H9 (cell line): Measurements from ENCODE around the gene PLA2G2E. TPM values are rescaled to one million over a fixed set of nuclear protein-coding genes. Genes with fewer than 3 reads are reported as not detected.

ENCODE experiments used
- DNase-seq: peaks from one replicate; pipeline ENCODE4 v3.0.0-alpha.2; 2017
- H2AFZ ChIP-seq: one replicate; pipeline ENCODE4 v1.6.1; 2013; ENCODE audit warnings: mild to moderate bottlenecking, low read length, control low read depth, moderate library complexity
- H2AK5ac ChIP-seq: 2 replicates; pipeline ENCODE4 v1.6.1; 2013; ENCODE audit warnings: low read length, control low read depth, mixed read lengths; ENCODE audit not compliant: insufficient read length
- H2BK120ac ChIP-seq: one replicate; pipeline ENCODE4 v1.6.1; 2013; ENCODE audit warnings: low read depth, mild to moderate bottlenecking, low read length, control low read depth, inconsistent platforms; ENCODE audit not compliant: poor library complexity, severe bottlenecking
- H2BK12ac ChIP-seq: 2 replicates; pipeline ENCODE4 v1.6.1; 2013; ENCODE audit warnings: low read length, control low read depth, mixed read lengths, low read depth; ENCODE audit not compliant: insufficient read length
- H2BK15ac ChIP-seq: 2 replicates; pipeline ENCODE4 v1.6.1; 2013; ENCODE audit warnings: low read depth, low read length, control low read depth
- H2BK20ac ChIP-seq: one replicate; pipeline ENCODE4 v1.6.1; 2013; ENCODE audit warnings: low read depth, mild to moderate bottlenecking, low read length, control low read depth, inconsistent platforms; ENCODE audit not compliant: poor library complexity, severe bottlenecking
- H2BK5ac ChIP-seq: 2 replicates; pipeline ENCODE4 v1.6.1; 2013; ENCODE audit warnings: low read length, control low read depth, mixed read lengths; ENCODE audit not compliant: insufficient read length
- H3K14ac ChIP-seq: 2 replicates; pipeline ENCODE4 v1.6.1; 2013; ENCODE audit warnings: low read length, control low read depth; ENCODE audit not compliant: insufficient read depth
- H3K18ac ChIP-seq: 2 replicates; pipeline ENCODE4 v1.6.1; 2013; ENCODE audit warnings: low read depth, mild to moderate bottlenecking, mixed read lengths, low read length, control low read depth; ENCODE audit not compliant: insufficient read length
- H3K23ac ChIP-seq: 2 replicates; pipeline ENCODE4 v1.6.1; 2013; ENCODE audit warnings: low read length, control low read depth, mixed read lengths, low read depth; ENCODE audit not compliant: insufficient read length
- H3K23me2 ChIP-seq: 2 replicates; pipeline ENCODE4 v1.6.1; 2013; ENCODE audit warnings: low read depth, mild to moderate bottlenecking, mixed read lengths, low read length, control low read depth; ENCODE audit not compliant: insufficient read length, poor library complexity, severe bottlenecking
- H3K27ac ChIP-seq: 2 replicates; pipeline ENCODE4 v1.5.1; 2013; ENCODE audit warnings: low read length, control low read depth, mixed read lengths, low read depth; ENCODE audit not compliant: insufficient read length
- H3K27me3 ChIP-seq: 2 replicates; pipeline ENCODE4 v1.6.1; 2013; ENCODE audit warnings: low read length, control low read depth, inconsistent platforms; ENCODE audit not compliant: insufficient read depth
- H3K4ac ChIP-seq: 2 replicates; pipeline ENCODE4 v1.6.1; 2013; ENCODE audit warnings: low read depth, mild to moderate bottlenecking, control low read depth, inconsistent platforms, low read length, moderate library complexity
- H3K4me1 ChIP-seq: 2 replicates; pipeline ENCODE4 v1.6.1; 2013; ENCODE audit warnings: low read length, control low read depth, inconsistent platforms; ENCODE audit not compliant: insufficient read depth
- H3K4me2 ChIP-seq: 2 replicates; pipeline ENCODE4 v1.6.1; 2013; ENCODE audit warnings: low read length, control low read depth, mixed read lengths; ENCODE audit not compliant: insufficient read length, insufficient read depth
- H3K56ac ChIP-seq: 2 replicates; pipeline ENCODE4 v1.6.1; 2013; ENCODE audit warnings: low read depth, mild to moderate bottlenecking, mixed read lengths, low read length, control low read depth; ENCODE audit not compliant: insufficient read length
- H3K79me1 ChIP-seq: 2 replicates; pipeline ENCODE4 v1.6.1; 2013; ENCODE audit warnings: low read depth, mild to moderate bottlenecking, moderate library complexity, low read length, control low read depth, inconsistent platforms; ENCODE audit not compliant: insufficient read depth, poor library complexity, severe bottlenecking
- H3K79me2 ChIP-seq: 2 replicates; pipeline ENCODE4 v1.6.1; 2013; ENCODE audit warnings: low read length, control low read depth, inconsistent platforms; ENCODE audit not compliant: insufficient read depth
- H3K9ac ChIP-seq: 2 replicates; pipeline ENCODE4 v1.6.1; 2013; ENCODE audit warnings: low read length, control low read depth, mixed read lengths; ENCODE audit not compliant: insufficient read length; ENCODE audit errors: extremely low read depth
- H3K9me3 ChIP-seq: one replicate; pipeline ENCODE4 v1.6.1; 2013; ENCODE audit warnings: low read depth, low read length, inconsistent platforms; ENCODE audit not compliant: control insufficient read depth
- H3T11ph ChIP-seq: one replicate; pipeline ENCODE4 v1.6.1; 2013; ENCODE audit warnings: mild to moderate bottlenecking, low read length, control low read depth, inconsistent platforms
- H4K20me1 ChIP-seq: one replicate; pipeline ENCODE4 v1.6.1; 2013; ENCODE audit not compliant: control insufficient read depth, insufficient read length, insufficient read depth
- H4K5ac ChIP-seq: 2 replicates; pipeline ENCODE4 v1.6.1; 2013; ENCODE audit warnings: low read depth, mild to moderate bottlenecking, mixed read lengths, low read length, control low read depth; ENCODE audit not compliant: insufficient read length
- H4K8ac ChIP-seq: replicated peaks from 2 replicates; pipeline ENCODE4 v1.6.1; 2013; ENCODE audit warnings: low read length, control low read depth, mixed read lengths, low read depth; ENCODE audit not compliant: insufficient read length
- H4K91ac ChIP-seq: 2 replicates; pipeline ENCODE4 v1.6.1; 2013; ENCODE audit warnings: low read depth, mild to moderate bottlenecking, moderate library complexity, mixed read lengths, low read length, control low read depth; ENCODE audit not compliant: insufficient read length
- H3K27ac Mint-ChIP-seq, 3 experiments: 2 replicates in 2 of 3; 3 replicates in 1 of 3; pipeline ENCODE4 v1.8.0; 2020 to 2021; ENCODE audit warnings: mixed read lengths in 3 of 3, mild to moderate bottlenecking in 1 of 3, moderate library complexity in 1 of 3
- H3K27me3 Mint-ChIP-seq: 2 replicates; pipeline ENCODE4 v1.8.0; 2021; ENCODE audit warnings: low read depth, mild to moderate bottlenecking, moderate library complexity, mixed read lengths
- H3K36me3 Mint-ChIP-seq, 3 experiments: 2 replicates in 2 of 3; 3 replicates in 1 of 3; pipeline ENCODE4 v1.8.0; 2020 to 2021; ENCODE audit warnings: low read depth in 3 of 3, mixed read lengths in 3 of 3; ENCODE audit not compliant: insufficient read depth in 1 of 3
- H3K4me1 Mint-ChIP-seq, 2 experiments: 2 replicates each; pipeline ENCODE4 v1.8.0; 2020; ENCODE audit warnings: mixed read lengths in 2 of 2
- H3K4me3 Mint-ChIP-seq, 2 experiments: 2 replicates in 1 of 2; 3 replicates in 1 of 2; pipeline ENCODE4 v1.8.0; 2020 to 2021; ENCODE audit warnings: mild to moderate bottlenecking in 2 of 2, mixed read lengths in 2 of 2, moderate library complexity in 1 of 2
- H3K9me3 Mint-ChIP-seq, 2 experiments: 2 replicates in 1 of 2; 3 replicates in 1 of 2; pipeline ENCODE4 v1.8.0; 2020; ENCODE audit warnings: mild to moderate bottlenecking in 2 of 2, mixed read lengths in 2 of 2, moderate library complexity in 1 of 2
- WGBS: extraction: QIAGEN DNeasy Blood & Tissue Kit; methylation state at CpG from one replicate; pipeline ENCODE4 v1.1.7; 2013; ENCODE audit warnings: missing lambda C conversion rate, low lambda C conversion rate, mixed read lengths; ENCODE audit not compliant: insufficient read length; ENCODE audit errors: extremely low coverage; 5-methylcytosine and 5-hydroxymethylcytosine counted together
- total RNA-seq: library from RNA; stranded (reverse); gene quantifications from 2 replicates; pipeline ENCODE4 v1.2.1, GENCODE V29; 2021
- TF ChIP-seq, protein P1 (sequence below): fragments of 200-600 bp; sonication (generic); conservative IDR thresholded peaks from 3 replicates; pipeline ENCODE4 v1.8.0; 2021; ENCODE audit warnings: antibody characterized with exemption, mild to moderate bottlenecking

Gene PLA2G2E
- total RNA-seq, 1 experiment from 2014 or later = not detected

DNA sequence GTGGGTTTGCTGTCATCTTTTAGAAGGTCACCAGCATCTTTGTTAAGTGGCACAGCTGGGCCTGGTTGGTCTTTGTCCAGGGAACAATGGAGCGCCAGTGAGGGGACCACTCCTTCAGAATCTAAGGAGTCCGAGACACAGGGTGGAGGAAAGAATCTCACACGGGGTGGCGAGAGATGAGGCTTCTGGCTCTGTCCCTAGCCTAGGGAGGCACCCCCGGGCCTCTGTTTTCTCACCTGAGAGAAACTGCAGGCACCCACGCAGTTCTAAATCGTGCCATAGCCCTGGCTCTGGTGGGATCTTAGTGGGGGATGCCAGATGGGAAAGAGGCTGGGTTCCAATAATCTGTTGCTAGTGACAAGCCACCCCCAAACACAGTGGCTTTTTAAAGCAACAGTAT is 10.9 kb upstream of the PLA2G2E start:
- H3K27ac Mint-ChIP-seq = no peak overlapping the region
- Histone ChIP-seq H2BK15ac (no peak overlapping the region), H2BK120ac (no peak overlapping the region), H3K23me2 (no peaks in the 10 kb centered on the region), H4K8ac (no peak overlapping the region), H2BK20ac (no peak overlapping the region), H2AFZ (no peak overlapping the region), H3T11ph (no peak overlapping the region), H4K5ac (no peak overlapping the region), H3K27ac (no peak overlapping the region), H3K9ac (no peak overlapping the region), H4K20me1 (no peaks in the 10 kb centered on the region), H4K91ac (no peak overlapping the region), H2AK5ac (no peak overlapping the region), H3K79me1 (no peaks in the 10 kb centered on the region), H2BK12ac (no peak overlapping the region), H2BK5ac (no peak overlapping the region), H3K18ac (no peak overlapping the region), H3K23ac (no peak overlapping the region), H3K27me3 (no peaks in the 10 kb centered on the region), H3K4ac (no peak overlapping the region), H3K4me2 (no peak overlapping the region), H3K79me2 (no peaks in the 10 kb centered on the region), H3K4me1 (no peaks in the 10 kb centered on the region), H3K56ac (no peak overlapping the region), H3K9me3 (peaks cover 23% of the 10 kb centered on the region), H3K14ac (no peak overlapping the region)
- WGBS = no CpG with 5 or more reads among the region's 7 CpGs
- H3K4me3 Mint-ChIP-seq = no peak overlapping the region
- H3K36me3 Mint-ChIP-seq = peaks cover 14 to 15% (median 14%) of the 10 kb centered on the region in 3 experiments
- peaks cover 5% of the 10 kb centered on the region for H3K27me3 Mint-ChIP-seq
- no peak for DNase-seq
- no peaks in the 10 kb centered on the region for H3K4me1 Mint-ChIP-seq
- TF ChIP-seq, protein P1, sequence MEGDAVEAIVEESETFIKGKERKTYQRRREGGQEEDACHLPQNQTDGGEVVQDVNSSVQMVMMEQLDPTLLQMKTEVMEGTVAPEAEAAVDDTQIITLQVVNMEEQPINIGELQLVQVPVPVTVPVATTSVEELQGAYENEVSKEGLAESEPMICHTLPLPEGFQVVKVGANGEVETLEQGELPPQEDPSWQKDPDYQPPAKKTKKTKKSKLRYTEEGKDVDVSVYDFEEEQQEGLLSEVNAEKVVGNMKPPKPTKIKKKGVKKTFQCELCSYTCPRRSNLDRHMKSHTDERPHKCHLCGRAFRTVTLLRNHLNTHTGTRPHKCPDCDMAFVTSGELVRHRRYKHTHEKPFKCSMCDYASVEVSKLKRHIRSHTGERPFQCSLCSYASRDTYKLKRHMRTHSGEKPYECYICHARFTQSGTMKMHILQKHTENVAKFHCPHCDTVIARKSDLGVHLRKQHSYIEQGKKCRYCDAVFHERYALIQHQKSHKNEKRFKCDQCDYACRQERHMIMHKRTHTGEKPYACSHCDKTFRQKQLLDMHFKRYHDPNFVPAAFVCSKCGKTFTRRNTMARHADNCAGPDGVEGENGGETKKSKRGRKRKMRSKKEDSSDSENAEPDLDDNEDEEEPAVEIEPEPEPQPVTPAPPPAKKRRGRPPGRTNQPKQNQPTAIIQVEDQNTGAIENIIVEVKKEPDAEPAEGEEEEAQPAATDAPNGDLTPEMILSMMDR = no peak
- peaks cover 31 to 39% of the 10 kb centered on the region in 2 experiments for H3K9me3 Mint-ChIP-seq
